AG04450 (cell line): ENCODE measurements around the gene GPR85. TPM values are rescaled to one million over a fixed set of nuclear protein-coding genes. Genes with fewer than 3 reads are reported as not detected.

Experiments used
- CTCF ChIA-PET: fragments of 300-600, 350-600 bp; formaldehyde crosslinking; extraction: SDS; loops from one replicate; lab custom pipeline; 2022; ENCODE audit warnings: antibody characterized with exemption, inconsistent platforms; lab: Charles Lee
- POLR2A ChIA-PET: fragments of 350-600 bp; formaldehyde crosslinking; extraction: SDS; loops from one replicate; lab custom pipeline; 2021; ENCODE audit warnings: antibody characterized with exemption, inconsistent platforms; lab: Yijun Ruan, JAX
- DNase-seq: peaks from one replicate; pipeline ENCODE4 v3.0.0-alpha.2; 2011; ENCODE audit warnings: low read depth, low spot score
- H3K27ac ChIP-seq: one replicate; pipeline ENCODE4 v1.5.1; 2012; ENCODE audit warnings: low read depth, low read length, control low read depth
- H3K27me3 ChIP-seq: one replicate; pipeline ENCODE4 v1.6.0; 2012; ENCODE audit warnings: low read length; ENCODE audit not compliant: control insufficient read depth, insufficient read depth
- H3K4me3 ChIP-seq: 2 replicates; pipeline ENCODE4 v1.5.1; 2011; ENCODE audit warnings: mild to moderate bottlenecking, low read depth, low read length, control low read depth
- H3K9me3 ChIP-seq: 2 replicates; pipeline ENCODE4 v1.5.1; 2012; ENCODE audit warnings: low read length; ENCODE audit not compliant: control insufficient read depth, insufficient read depth
- CTCF ChIP-seq: IDR thresholded peaks from 2 replicates; pipeline ENCODE4 v1.5.1; 2011; ENCODE audit warnings: low read depth, low read length, control low read depth, inconsistent platforms
- polyA plus RNA-seq: library from polyadenylated mRNA; depleted of rRNA; stranded (reverse); fragments of >200 nt; gene quantifications from 2 replicates; pipeline ENCODE4 v1.2.3, GENCODE V29; 2011; rRNA removed

The GPR85 gene
- polyA plus RNA-seq, 1 experiment = 6.6 TPM

- ChIA-PET CTCF (interaction anchor here (1.1 kb wide), 1 partner anchor 118 kb away, joined by 4 read pairs; no protein-coding TSS in a partner anchor), POLR2A (no interaction called here)
- DNase-seq = no peak
These were observed 45.8 kb downstream of the GPR85 start for GRCh38 chr7:113040849-113041248.

DNA sequence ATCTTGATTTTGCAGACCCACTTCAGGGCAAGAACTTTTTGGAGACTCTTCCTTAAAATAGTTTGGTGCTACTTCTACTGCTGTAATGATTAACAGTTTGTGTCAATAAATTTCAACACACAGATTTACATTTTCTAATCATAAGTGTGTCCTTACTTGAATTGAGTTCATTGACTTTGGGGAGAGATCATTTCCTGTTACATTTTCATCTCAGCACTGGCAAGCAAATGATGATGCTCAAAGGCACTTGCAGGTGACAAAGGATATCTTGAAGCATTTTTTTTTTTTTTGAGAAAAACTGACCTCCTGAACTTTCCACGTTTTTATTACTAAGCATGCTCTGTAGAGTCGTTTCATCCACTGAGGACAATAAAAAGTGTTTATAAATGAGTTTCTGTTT lies 52.7 kb downstream of the GPR85 start:
- Histone ChIP-seq H3K4me3 (no peak overlapping the region), H3K9me3 (no peaks in the 10 kb centered on the region), H3K27me3 (no peaks in the 10 kb centered on the region), H3K27ac (no peak overlapping the region)
- POLR2A ChIA-PET = no interaction called here
- CTCF ChIA-PET = interaction anchor here (0.8 kb wide), 1 partner anchor 19 kb away, joined by 3 read pairs; no protein-coding TSS in a partner anchor
- no peak for TF ChIP-seq CTCF
- DNase-seq = no peak

More at GRCh38 chr7:113040849-113041248, 45.8 kb downstream of the GPR85 start:
- Histone ChIP-seq H3K9me3 (no peaks in the 10 kb centered on the region), H3K27me3 (no peaks in the 10 kb centered on the region), H3K4me3 (no peak overlapping the region), H3K27ac (no peak overlapping the region)
- no peak for TF ChIP-seq CTCF

Other genes with a start within 250 kb of the GPR85 start
- gene SMIM30, start 31.7 kb upstream of the GPR85 start, polyA plus RNA-seq = 65.2 and 82.8 TPM in 2 replicates